Hepatocyte (in vitro differentiated cells): ENCODE measurements around the gene OTOP3. TPM values are rescaled to one million over a fixed set of nuclear protein-coding genes. Genes with fewer than 3 reads are reported as not detected.
A peak's percentile ranks its signal among the peaks of the same experiment; 100 is the strongest.

ENCODE experiments used
- DNase-seq: peaks from one replicate; pipeline ENCODE4 v3.0.0-alpha.2; 2016; ENCODE audit warnings: low spot score
- H2AFZ ChIP-seq: fragments of 200-600 bp; sonication (generic); 2 replicates; pipeline ENCODE4 v1.6.0; 2016; ENCODE audit warnings: antibody characterized with exemption, mild to moderate bottlenecking
- H3K27ac ChIP-seq: fragments of 200-600 bp; sonication (generic); 2 replicates; pipeline ENCODE4 v1.5.1; 2016; ENCODE audit warnings: mild to moderate bottlenecking
- H3K27me3 ChIP-seq: fragments of 200-600 bp; sonication (generic); 2 replicates; pipeline ENCODE4 v1.6.1; 2016
- H3K36me3 ChIP-seq: fragments of 200-600 bp; sonication (generic); replicated peaks from 2 replicates; pipeline ENCODE4 v1.5.1; 2016; ENCODE audit warnings: low read depth; ENCODE audit not compliant: insufficient read depth
- H3K4me1 ChIP-seq: fragments of 200-600 bp; sonication (generic); 2 replicates; pipeline ENCODE4 v1.5.1; 2016; ENCODE audit warnings: mild to moderate bottlenecking, moderate library complexity; ENCODE audit not compliant: insufficient read depth
- H3K4me2 ChIP-seq: fragments of 200-600 bp; sonication (generic); 2 replicates; pipeline ENCODE4 v1.6.0; 2016
- H3K4me3 ChIP-seq: fragments of 200-600 bp; sonication (generic); 2 replicates; pipeline ENCODE4 v1.5.1; 2016; ENCODE audit warnings: mild to moderate bottlenecking
- H3K79me2 ChIP-seq: fragments of 200-600 bp; sonication (generic); 2 replicates; pipeline ENCODE4 v1.6.0; 2017; ENCODE audit warnings: mild to moderate bottlenecking
- H3K9me2 ChIP-seq: fragments of 200-600 bp; sonication (generic); replicated peaks from 2 replicates; pipeline ENCODE4 v1.6.0; 2017; ENCODE audit warnings: mild to moderate bottlenecking; ENCODE audit not compliant: insufficient read depth
- H3K9me3 ChIP-seq: fragments of 200-600 bp; sonication (generic); 2 replicates; pipeline ENCODE4 v1.5.1; 2016; ENCODE audit warnings: low read depth, mild to moderate bottlenecking
- H4K20me1 ChIP-seq: fragments of 200-600 bp; sonication (generic); 2 replicates; pipeline ENCODE4 v1.6.0; 2016; ENCODE audit warnings: mild to moderate bottlenecking; ENCODE audit not compliant: insufficient read depth, poor library complexity, severe bottlenecking
- CTCF ChIP-seq: fragments of 200-600 bp; sonication (generic); IDR thresholded peaks from 2 replicates; pipeline ENCODE4 v1.5.1; 2016; ENCODE audit warnings: antibody characterized with exemption, mild to moderate bottlenecking; ENCODE audit not compliant: poor library complexity
- EZH2 ChIP-seq: fragments of 200-600 bp; sonication (generic); IDR thresholded peaks from 2 replicates; pipeline ENCODE4 v1.6.1; 2016; ENCODE audit warnings: antibody characterized with exemption, mild to moderate bottlenecking, borderline replicate concordance
- EZH2phosphoT487 ChIP-seq: fragments of 200-600 bp; sonication (generic); IDR thresholded peaks from one replicate; pipeline ENCODE4 v1.6.1; 2018; ENCODE audit warnings: antibody characterized with exemption, mild to moderate bottlenecking, low read depth, moderate library complexity; ENCODE audit not compliant: unreplicated experiment, severe bottlenecking
- WGBS: methylation state at CpG from one replicate; pipeline ENCODE4 v1.1.6; 2016; ENCODE audit warnings: low lambda C conversion rate; ENCODE audit errors: missing lambda C conversion rate; 5-methylcytosine and 5-hydroxymethylcytosine counted together
- polyA plus RNA-seq: library from polyadenylated mRNA; unstranded; fragments of >200 nt; fragmentation: Nextera tagmentation; extraction: Ambion mirVana; gene quantifications from 2 replicates; pipeline ENCODE4 v1.2.1, GENCODE V29; 2016
- total RNA-seq: library from RNA; depleted of rRNA; stranded (reverse); fragments of >200 nt; gene quantifications from 2 replicates; pipeline ENCODE4 v1.2.3, GENCODE V29; 2014

OTOP3 gene
- total and polyA plus RNA-seq, 2 experiments from 2014 or later, result 0.43 TPM; not detected in 1

GRCh38 chr17:74971069-74971841, 35.6 kb downstream of the OTOP3 start:
- peak overlapping the region; percentile 16 for H3K4me3 ChIP-seq
- H3K9me2 ChIP-seq, result no peaks in the 10 kb centered on the region
- no peaks in the 10 kb centered on the region for H3K36me3 ChIP-seq
- no peak overlapping the region for H2AFZ ChIP-seq
- H3K27ac ChIP-seq, result peak overlapping the region; percentile 92
- peaks cover 11% of the 10 kb centered on the region for H3K27me3 ChIP-seq
- H3K4me1 ChIP-seq, result peaks cover 25% of the 10 kb centered on the region
- DNase-seq, result no peak
- no peaks in the 10 kb centered on the region for H3K9me3 ChIP-seq
- WGBS, result 61% methylated on average over 8 of the region's 8 CpGs
- no peaks in the 10 kb centered on the region for H4K20me1 ChIP-seq
- H3K4me2 ChIP-seq, result peak overlapping the region; percentile 99
- H3K79me2 ChIP-seq, result peaks cover 21% of the 10 kb centered on the region
- TF ChIP-seq EZH2 (no peak), EZH2phosphoT487 (no peak), CTCF (no peak)

- Histone ChIP-seq H2AFZ (peak overlapping the region; percentile 63), H3K27me3 (peaks cover 11% of the 10 kb centered on the region), H3K4me2 (peak overlapping the region; percentile 99), H3K79me2 (peaks cover 21% of the 10 kb centered on the region), H3K4me1 (peaks cover 25% of the 10 kb centered on the region), H3K9me2 (no peaks in the 10 kb centered on the region), H3K36me3 (no peaks in the 10 kb centered on the region), H3K4me3 (peak overlapping the region; percentile 16), H3K9me3 (no peaks in the 10 kb centered on the region), H4K20me1 (no peaks in the 10 kb centered on the region), H3K27ac (peak overlapping the region; percentile 92)
- DNase-seq, result no peak
- 7% methylated on average over 9 of the region's 9 CpGs for WGBS
- TF ChIP-seq CTCF (no peak), EZH2phosphoT487 (no peak), EZH2 (no peak)
Observed at GRCh38 chr17:74971842-74972106, 36.1 kb downstream of the OTOP3 start.

- DNase-seq, result peak; percentile 90
- under 1% methylated on average over 34 of the region's 95 CpGs for WGBS
- Histone ChIP-seq H4K20me1 (no peaks in the 10 kb centered on the region), H3K4me3 (peak within 1 kb of the TSS; percentile 79), H2AFZ (peak within 1 kb of the TSS; percentile 66), H3K4me1 (peaks cover 25% of the 10 kb centered on the region), H3K36me3 (no peaks in the 10 kb centered on the region), H3K9me3 (no peaks in the 10 kb centered on the region), H3K79me2 (peaks cover 21% of the 10 kb centered on the region), H3K4me2 (peak within 1 kb of the TSS; percentile 99), H3K27me3 (peaks cover 11% of the 10 kb centered on the region), H3K9me2 (no peaks in the 10 kb centered on the region), H3K27ac (peak within 1 kb of the TSS; percentile 92)
- TF ChIP-seq EZH2 (no peak), CTCF (no peak), EZH2phosphoT487 (no peak)
Observed at GRCh38 chr17:74972107-74972972, 36.6 kb downstream of the OTOP3 start, which contains the start of gene HID1. TSS of gene HID1 (minus strand) at chr17:74972759. CDS start at chr17:74972656, 103 bp downstream.
